GM12878 (cell line): ENCODE measurements around the gene TELO2. TPM values are rescaled to one million over a fixed set of nuclear protein-coding genes. Genes with fewer than 3 reads are reported as not detected.

Source experiments
- ATAC-seq: fragments of 200-7000 bp; cut with Tn5 transposase; 3 replicates; pipeline ENCODE4 v1.9.1; 2020; ENCODE audit warnings: mild to moderate bottlenecking, moderate library complexity
- BruUV-seq: library from RNA; stranded (reverse); fragments of 400-500 nt; replicated peaks from 2 replicates; lab custom pipeline; 2021; lab: Mats Ljungman, UMichigan
- CTCF ChIA-PET: fragments of 300-600 bp; sonication (Branson Sonifier 250); formaldehyde crosslinking; extraction: SDS; loops from one replicate; lab custom pipeline; 2021; ENCODE audit warnings: inconsistent platforms; lab: Yijun Ruan, JAX
- POLR2A ChIA-PET: fragments of 350-600 bp; formaldehyde crosslinking; extraction: SDS; loops from one replicate; lab custom pipeline; 2021; ENCODE audit warnings: inconsistent platforms; lab: Charles Lee
- RAD21 ChIA-PET: fragments of 300-600 bp; sonication (Branson Sonifier 250); formaldehyde crosslinking; loops from one replicate; lab custom pipeline; 2023; ENCODE audit warnings: antibody characterized with exemption; ENCODE audit not compliant: unreplicated experiment; lab: Charles Lee
- SMC1A ChIA-PET: fragments of 300-600 bp; sonication (Branson Sonifier 250); formaldehyde crosslinking; loops from one replicate; lab custom pipeline; 2023; ENCODE audit not compliant: unreplicated experiment, uncharacterized antibody; lab: Charles Lee
- DNase-seq: peaks from one replicate; pipeline ENCODE4 v3.0.0-alpha.2; 2011; ENCODE audit warnings: low read depth, low spot score
- FAIRE-seq: peaks from 3 replicates; lab custom pipeline; 2011; peaks lifted over from hg19 to GRCh38; lab: Jason Lieb, UNC
- H2AFZ ChIP-seq: 2 replicates; pipeline ENCODE4 v1.6.0; 2011; ENCODE audit warnings: low read depth, low read length, control low read depth; ENCODE audit not compliant: control insufficient read depth
- H3K27ac ChIP-seq: 2 replicates; pipeline ENCODE4 v1.5.1; 2011; ENCODE audit warnings: control low read depth; ENCODE audit not compliant: control insufficient read depth, insufficient read depth
- H3K27me3 ChIP-seq, 2 experiments: replicated peaks in 1 of 2; 2 replicates each; pipeline versions ENCODE4 v1.6.0 to v1.6.1; 2011; ENCODE audit warnings: low read length in 1 of 2; ENCODE audit not compliant: control insufficient read depth in 2 of 2, insufficient read depth in 2 of 2
- H3K36me3 ChIP-seq, 2 experiments: 2 replicates each; pipeline ENCODE4 v1.5.1; 2011; ENCODE audit warnings: low read length in 1 of 2; ENCODE audit not compliant: control insufficient read depth in 2 of 2, insufficient read depth in 2 of 2
- H3K4me1 ChIP-seq: 2 replicates; pipeline ENCODE4 v1.6.1; 2011; ENCODE audit warnings: mild to moderate bottlenecking, low read length, moderate library complexity, mixed read lengths; ENCODE audit not compliant: control insufficient read depth, insufficient read depth
- H3K4me2 ChIP-seq: 2 replicates; pipeline ENCODE4 v1.6.0; 2011; ENCODE audit warnings: control low read depth; ENCODE audit not compliant: control insufficient read depth, insufficient read depth
- H3K4me3 ChIP-seq: fragments of 200-600 bp; sonication (generic); 2 replicates; pipeline ENCODE4 v1.5.1; 2016
- H3K79me2 ChIP-seq: 2 replicates; pipeline ENCODE4 v1.6.0; 2011; ENCODE audit warnings: low read length; ENCODE audit not compliant: control insufficient read depth, insufficient read depth
- H3K9ac ChIP-seq: 2 replicates; pipeline ENCODE4 v1.8.0; 2011; ENCODE audit warnings: low read length, control low read depth, mixed read lengths; ENCODE audit not compliant: control insufficient read depth, insufficient read depth
- H3K9me3 ChIP-seq: replicated peaks from 3 replicates; pipeline ENCODE4 v1.5.1; 2011; ENCODE audit warnings: mild to moderate bottlenecking, low read length; ENCODE audit not compliant: control insufficient read depth, insufficient read depth
- H4K20me1 ChIP-seq: 2 replicates; pipeline ENCODE4 v1.6.0; 2011; ENCODE audit not compliant: control insufficient read depth, insufficient read depth
- ATF2 ChIP-seq: IDR thresholded peaks from 2 replicates; pipeline ENCODE4 v1.6.1; 2012; ENCODE audit warnings: low read length, inconsistent platforms
- CHD1 ChIP-seq: IDR thresholded peaks from 2 replicates; pipeline ENCODE4 v1.6.1; 2012; ENCODE audit warnings: low read depth, low read length, improper control_type of control experiment
- CHD2 ChIP-seq: IDR thresholded peaks from 2 replicates; pipeline ENCODE4 v1.6.1; 2011; ENCODE audit warnings: low read depth, low read length, improper control_type of control experiment, borderline replicate concordance
- CREM ChIP-seq: IDR thresholded peaks from 2 replicates; pipeline ENCODE4 v1.6.1; 2014; ENCODE audit warnings: antibody characterized with exemption, low read depth
- FOXK2 ChIP-seq: fragments of 450-650 bp; IDR thresholded peaks from 2 replicates; pipeline ENCODE4 v1.6.1; 2017; ENCODE audit warnings: mild to moderate bottlenecking, moderate library complexity
- FOXM1 ChIP-seq: IDR thresholded peaks from 2 replicates; pipeline ENCODE4 v1.6.1; 2012; ENCODE audit warnings: low read depth, mild to moderate bottlenecking, inconsistent platforms, low read length, moderate library complexity
- GATAD2B ChIP-seq: fragments of 450-650 bp; conservative IDR thresholded peaks from 2 replicates; pipeline ENCODE4 v1.6.1; 2017; ENCODE audit warnings: low read depth, mild to moderate bottlenecking, moderate library complexity
- IKZF2 ChIP-seq, 2 experiments: fragments of 450-650 bp; IDR thresholded peaks; 2 replicates each; pipeline ENCODE4 v1.6.1; 2017; ENCODE audit warnings: mild to moderate bottlenecking in 2 of 2, moderate library complexity in 2 of 2
- IRF4 ChIP-seq: IDR thresholded peaks from 2 replicates; pipeline ENCODE4 v1.6.1; 2011; ENCODE audit warnings: low read depth, low read length
- NBN ChIP-seq: fragments of 450-650 bp; IDR thresholded peaks from 2 replicates; pipeline ENCODE4 v1.6.1; 2016
- NFIC ChIP-seq: IDR thresholded peaks from 2 replicates; pipeline ENCODE4 v1.6.1; 2012; ENCODE audit warnings: low read depth, mild to moderate bottlenecking, inconsistent platforms, low read length, moderate library complexity
- POLR2AphosphoS5 ChIP-seq: IDR thresholded peaks from 2 replicates; pipeline ENCODE4 v1.6.1; 2011; ENCODE audit warnings: mild to moderate bottlenecking, low read length, inconsistent platforms
- POU2F2 ChIP-seq: IDR thresholded peaks from 3 replicates; pipeline ENCODE4 v1.6.1; 2011; ENCODE audit warnings: low read depth, mild to moderate bottlenecking, low read length, borderline replicate concordance
- SMAD5 ChIP-seq: IDR thresholded peaks from 2 replicates; pipeline ENCODE4 v1.6.1; 2016; ENCODE audit warnings: antibody characterized with exemption, low read depth
- SP1 ChIP-seq: IDR thresholded peaks from one replicate; pipeline ENCODE4 v1.6.1; 2011; ENCODE audit warnings: low read depth, low read length
- SREBF2 ChIP-seq: IDR thresholded peaks from 2 replicates; pipeline ENCODE4 v1.6.1; 2012; ENCODE audit warnings: mild to moderate bottlenecking, low read length
- SUPT20H ChIP-seq: IDR thresholded peaks from 2 replicates; pipeline ENCODE4 v1.6.1; 2011; ENCODE audit warnings: low read depth, mild to moderate bottlenecking, low read length, moderate library complexity, borderline replicate concordance; ENCODE audit not compliant: control insufficient read depth
- TBL1XR1 ChIP-seq: IDR thresholded peaks from 2 replicates; pipeline ENCODE4 v1.6.1; 2012; ENCODE audit warnings: low read depth, low read length, improper control_type of control experiment
- TCF3 ChIP-seq: IDR thresholded peaks from 2 replicates; pipeline ENCODE4 v1.6.1; 2012; ENCODE audit warnings: low read depth, mild to moderate bottlenecking, low read length, borderline replicate concordance; ENCODE audit not compliant: insufficient read depth
- ZZZ3 ChIP-seq: IDR thresholded peaks from 2 replicates; pipeline ENCODE4 v1.6.1; 2011; ENCODE audit warnings: low read depth; ENCODE audit not compliant: control insufficient read depth, insufficient read length
- WGBS: methylation state at CpG from one replicate; pipeline ENCODE4 v1.1.6; 2016; ENCODE audit warnings: low lambda C conversion rate; ENCODE audit not compliant: insufficient replicate concordance, insufficient coverage; ENCODE audit errors: missing lambda C conversion rate; 5-methylcytosine and 5-hydroxymethylcytosine counted together
- in situ Hi-C: fragments of 300-500 bp; cut with MboI; formaldehyde crosslinking; loops from 9 replicates; pipeline ENCODE4 v1.14.3; 2018; ENCODE audit warnings: mixed read lengths
- intact Hi-C: fragments of 100-400 bp; cut with micrococcal nuclease; formaldehyde crosslinking; loops from one replicate; pipeline ENCODE4 v1.14.2; 2022; ENCODE audit not compliant: unreplicated experiment
- polyA plus RNA-seq, 11 experiments: library from polyadenylated mRNA; depleted of rRNA in 4 of 11; unstranded in 6 of 11; stranded (reverse) in 5 of 11; fragments of >200 nt; fragmentation: Nextera tagmentation in 4 of 11; fragmentation: Illumina TruSeq in 1 of 11; extraction: Ambion mirVana in 4 of 11; extraction: Trizol in 1 of 11; gene quantifications; 1 replicate in 1 of 11; 2 replicates in 10 of 11; pipeline versions ENCODE4 v1.2.1 to v1.2.3, GENCODE V29; 2011 to 2016; ENCODE audit warnings: inconsistent platforms in 2 of 11, missing spikeins in 2 of 11, low read depth in 1 of 11
- total RNA-seq, 4 experiments: library from RNA; depleted of rRNA in 3 of 4; stranded (reverse); fragments of >200 nt in 3 of 4; fragmentation: Illumina TruSeq in 1 of 4; extraction: Trizol in 1 of 4; gene quantifications; 2 replicates each; pipeline versions ENCODE4 v1.2.1 to v1.2.3, GENCODE V29; 2013 to 2021

TELO2 gene
- total and polyA plus RNA-seq, 10 of the 15 experiments (the other 5 are each of a cell fraction or from before 2014, with no cell fraction given): 0.55 to 72.8 (median 18.6) TPM

GRCh38 chr16:1488054-1488601 lies 5.0 kb upstream of the TELO2 start:
- H3K36me3 ChIP-seq: no peaks in the 10 kb centered on the region
- no peaks in the 10 kb centered on the region for H3K9me3 ChIP-seq
- H3K9ac ChIP-seq: no peak overlapping the region
- CTCF ChIA-PET: no interaction called here
- H3K4me3 ChIP-seq: no peak overlapping the region
- H3K27me3 ChIP-seq: no peaks in the 10 kb centered on the region
- H2AFZ ChIP-seq: no peak overlapping the region
- FAIRE-seq (no peak), ATAC-seq (no peak), DNase-seq (no peak)
- H3K79me2 ChIP-seq: no peaks in the 10 kb centered on the region
- no peak for TF ChIP-seq SP1
- no peak for TF ChIP-seq NFIC
- TF ChIP-seq NBN: no peak
- TF ChIP-seq CREM: no peak
- TF ChIP-seq IKZF2 (IDR thresholded peaks at IDR 0.05): no peak
- TF ChIP-seq IRF4: no peak
- TF ChIP-seq FOXM1: no peak
- no peak for TF ChIP-seq GATAD2B
- TF ChIP-seq POLR2AphosphoS5: no peak
- TF ChIP-seq FOXK2: no peak
- no peak for TF ChIP-seq TBL1XR1
- TF ChIP-seq CHD1: no peak
- TF ChIP-seq CHD2: no peak
- TF ChIP-seq SUPT20H: no peak
- no peak for TF ChIP-seq ATF2
- no peak for TF ChIP-seq TCF3
- TF ChIP-seq ZZZ3: no peak
- TF ChIP-seq POU2F2: no peak
- TF ChIP-seq SMAD5: no peak
- no peak for TF ChIP-seq SREBF2
- intact Hi-C loops: no loop called here
- in situ Hi-C loops: no loop called here
- SMC1A ChIA-PET: no interaction called here
- WGBS: 80% methylated on average over 24 of the region's 24 CpGs
- H3K4me1 ChIP-seq: no peaks in the 10 kb centered on the region; the same call in 1 of the 2 replicates
- RAD21 ChIA-PET: no interaction called here
- no TSS peak for BruUV-seq
- H4K20me1 ChIP-seq: no peaks in the 10 kb centered on the region
- no peak overlapping the region for H3K4me2 ChIP-seq
- no peak overlapping the region for H3K27ac ChIP-seq
- POLR2A ChIA-PET: no interaction called here
